Psoas muscle (tissue), 8 donors: ENCODE measurements around the gene SERPINB3. TPM values are rescaled to one million over a fixed set of nuclear protein-coding genes. Genes with fewer than 3 reads are reported as not detected.
"Not testable (repeated sequence)": the region's sequence is repeated elsewhere in the genome, so short reads cannot be mapped to it uniquely, and the experiment has no call there.

Source experiments
- ATAC-seq, 4 donors: fragments of 200-7000 bp; cut with Tn5 transposase; one replicate each; pipeline ENCODE4 v1.9.1; 2020; ENCODE audit warnings: moderate library complexity in 3 of 4, mild to moderate bottlenecking in 2 of 4
- DNase-seq, 2 donors: peaks; one replicate each; pipeline ENCODE4 v3.0.0-alpha.2; 2020
- H3K27ac ChIP-seq: fragments of 200-600 bp; one replicate; pipeline ENCODE4 v1.8.0; 2022
- H3K27me3 ChIP-seq, 3 donors: fragments of 200-600 bp in 1 of 3; one replicate each; pipeline versions ENCODE4 v1.6.1 to v1.8.0; 2013 to 2022; ENCODE audit warnings: low read length in 2 of 3, mild to moderate bottlenecking in 2 of 3, moderate library complexity in 1 of 3; ENCODE audit not compliant: insufficient read depth in 3 of 3
- H3K36me3 ChIP-seq, 2 donors: fragments of 200-600 bp in 1 of 2; one replicate each; pipeline versions ENCODE4 v1.6.1 to v1.8.0; 2013 to 2022; ENCODE audit warnings: low read depth in 1 of 2, mild to moderate bottlenecking in 1 of 2, moderate library complexity in 1 of 2; ENCODE audit not compliant: insufficient read depth in 1 of 2
- H3K4me1 ChIP-seq: fragments of 200-600 bp; one replicate; pipeline ENCODE4 v1.8.0; 2022
- H3K4me3 ChIP-seq: fragments of 200-600 bp; one replicate; pipeline ENCODE4 v1.8.0; 2022; ENCODE audit warnings: mild to moderate bottlenecking
- H3K9me3 ChIP-seq: fragments of 200-600 bp; one replicate; pipeline ENCODE4 v1.8.0; 2022
- CTCF ChIP-seq: fragments of 200-600 bp; IDR thresholded peaks from one replicate; pipeline ENCODE4 v1.8.0; 2022; ENCODE audit warnings: antibody characterized with exemption
- WGBS, 3 donors: extraction: QIAGEN DNeasy Blood & Tissue Kit; methylation state at CpG; one replicate each; pipeline versions ENCODE4 v1.1.6 to v1.1.7; 2013; 5-methylcytosine and 5-hydroxymethylcytosine counted together
- intact Hi-C, 2 donors: fragments of 100-400 bp; cut with DNase I; formaldehyde crosslinking; loops; one replicate each; pipeline versions ENCODE4 v1.11.0 to v1.14.2; 2022
- long read RNA-seq, 2 donors: library from polyadenylated mRNA; unstranded; transcript quantifications; one replicate each; pipeline ENCODE4 v2.0.0, GENCODE V29; 2021
- polyA plus RNA-seq, 3 donors: library from polyadenylated mRNA; stranded (reverse); fragments of 200-250 nt; gene quantifications; one replicate each; pipeline ENCODE4 v1.2.3, GENCODE V29; 2013
- total RNA-seq, 4 donors: library from RNA; stranded (reverse); fragmentation: NEBNext Ultra II Directional in 2 of 4; extraction: Animal tissue kit (Norgen Biotek cat#: 25700) in 2 of 4; gene quantifications; one replicate each; pipeline versions ENCODE4 v1.2.1 to v1.2.4, GENCODE V29; 2021 to 2023
- donor health status: healthy with polysubstance abuse.
- donor health status: DM: no; HTN: no; CAD: no; lungs with moderate emphysema.
- donor health status: Bipolar disorder and iron deficiency.
- donor health status: healthy.
- donor health status: DM: yes; HTN: yes; CAD: no.
- donor health status: DM: no; HTN: no; CAD: no.
- donor health status: DM: no; HTN: no; CAD: no.
- donor health status: DM: yes; HTN: yes; CAD: no.

The SERPINB3 gene
- under 1 TPM in 1 of 4 donors, not detected in 3; 0.12 TPM for total RNA-seq
- polyA plus RNA-seq = under 1 TPM; 0.03 to 0.08 (median 0.06) TPM
- long read RNA-seq, donor 1 = 0 reads
- long read RNA-seq, donor 2 = 0 reads

DNA sequence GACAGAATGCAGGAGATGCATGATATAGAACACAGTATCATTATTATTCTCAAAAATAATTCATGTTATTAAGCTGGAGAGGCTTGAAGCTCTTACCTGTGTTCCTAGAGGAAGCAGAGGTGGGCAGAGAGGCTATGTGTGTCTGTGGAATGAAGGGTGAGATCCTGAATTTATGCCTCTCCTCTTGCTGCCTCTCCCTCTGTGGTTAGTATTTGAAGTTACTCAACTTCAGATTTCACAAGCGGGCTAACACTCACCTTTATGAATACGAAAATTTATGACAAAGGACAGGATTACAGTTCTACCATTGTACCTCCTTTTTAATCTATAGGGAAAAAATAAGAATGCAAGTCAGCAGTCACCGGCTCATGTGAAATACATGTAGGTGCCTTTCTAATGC lies at the start of gene SERPINB3:
Gene SERPINB3 (minus strand): TSS at position 144 of the 400 bp plus-strand sequence. CDS start 677 bp downstream, outside the sequence.
- H3K4me3 ChIP-seq, H3K36me3 ChIP-seq, ATAC-seq, H3K4me1 ChIP-seq, DNase-seq, H3K27ac ChIP-seq, H3K27me3 ChIP-seq, intact Hi-C loops, H3K9me3 ChIP-seq: not testable (repeated sequence)
- 74 to 85% (median 78%) methylated on average over 2 of the region's 3 CpGs for WGBS, 3 donors

DNA sequence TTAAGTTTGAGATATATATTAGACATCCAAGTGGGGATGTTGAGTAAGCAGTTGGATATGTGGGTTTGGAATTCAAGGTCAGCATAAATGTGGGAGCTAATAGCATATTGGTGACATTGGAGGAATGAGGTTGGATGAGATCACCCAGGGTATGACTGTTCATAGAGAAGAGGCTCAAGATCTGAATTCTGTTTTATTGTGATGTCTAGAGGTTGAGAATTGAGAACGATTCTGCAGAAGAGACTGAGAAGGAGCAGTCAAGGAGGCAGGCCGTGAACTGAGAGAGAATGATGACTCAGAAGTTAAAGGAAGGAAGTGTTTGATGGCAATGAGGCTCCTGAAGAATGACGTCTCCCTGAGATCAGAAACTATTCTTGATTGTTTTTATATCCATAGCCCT lies 47.0 kb upstream of the SERPINB3 start:
- DNase-seq = no peak
- H3K27me3 ChIP-seq = no peaks in the 10 kb centered on the region
- no peak overlapping the region for H3K27ac ChIP-seq
- H3K9me3 ChIP-seq = no peaks in the 10 kb centered on the region
- H3K4me3 ChIP-seq = no peak overlapping the region
- H3K36me3 ChIP-seq = no peaks in the 10 kb centered on the region
- no peaks in the 10 kb centered on the region for H3K4me1 ChIP-seq
- 58 to 68% (median 66%) methylated on average over 3 of the region's 3 CpGs for WGBS, 3 donors
- no peak for ATAC-seq
- TF ChIP-seq CTCF = no peak
- intact Hi-C loops = no loop called here

- ATAC-seq (no peak), DNase-seq (no peak)
- no peaks in the 10 kb centered on the region for H3K27me3 ChIP-seq
- no peaks in the 10 kb centered on the region for H3K36me3 ChIP-seq
- no peak overlapping the region for H3K4me3 ChIP-seq
- H3K4me1 ChIP-seq = no peaks in the 10 kb centered on the region
- no peak overlapping the region for H3K27ac ChIP-seq
- WGBS, 3 donors = 63 to 85% (median 81%) methylated on average over 1 of the region's 1 CpG
- no peak for TF ChIP-seq CTCF
- intact Hi-C loops = no loop called here
- H3K9me3 ChIP-seq = no peaks in the 10 kb centered on the region
These were observed 46.1 kb upstream of the SERPINB3 start for GRCh38 chr18:63707816-63708215.

- Histone ChIP-seq H3K4me3 (no peak overlapping the region), H3K9me3 (no peaks in the 10 kb centered on the region), H3K27me3 (no peaks in the 10 kb centered on the region), H3K36me3 (no peaks in the 10 kb centered on the region), H3K4me1 (no peaks in the 10 kb centered on the region), H3K27ac (no peak overlapping the region)
- intact Hi-C loops = no loop called here
- DNase-seq (no peak), ATAC-seq (no peak)
- WGBS, 3 donors = 64 to 81% (median 75%) methylated on average over 2 of the region's 2 CpGs
- TF ChIP-seq CTCF = no peak
These were observed 43.7 kb upstream of the SERPINB3 start for GRCh38 chr18:63705401-63705800.

GRCh38 chr18:63702660-63703059 lies 41.0 kb upstream of the SERPINB3 start, which contains the start of gene SERPINB11:
Gene SERPINB11, plus strand, starts transcription at chr18:63702960. Its CDS starts 7,234 bp downstream, at chr18:63710194.
- no peak for TF ChIP-seq CTCF
- no peaks in the 10 kb centered on the region for H3K9me3 ChIP-seq
- WGBS, 3 donors = 66 to 72% (median 68%) methylated on average over 2 of the region's 2 CpGs
- no peak for ATAC-seq
- H3K36me3 ChIP-seq = no peaks in the 10 kb centered on the region
- no peaks in the 10 kb centered on the region for H3K27me3 ChIP-seq
- H3K27ac ChIP-seq = no peak within 1 kb of the TSS
- H3K4me3 ChIP-seq = no peak within 1 kb of the TSS
- intact Hi-C loops = no loop called here
- H3K4me1 ChIP-seq = no peaks in the 10 kb centered on the region
- DNase-seq = no peak
